ENCODE measurements around the gene CCDC157.

DNA sequence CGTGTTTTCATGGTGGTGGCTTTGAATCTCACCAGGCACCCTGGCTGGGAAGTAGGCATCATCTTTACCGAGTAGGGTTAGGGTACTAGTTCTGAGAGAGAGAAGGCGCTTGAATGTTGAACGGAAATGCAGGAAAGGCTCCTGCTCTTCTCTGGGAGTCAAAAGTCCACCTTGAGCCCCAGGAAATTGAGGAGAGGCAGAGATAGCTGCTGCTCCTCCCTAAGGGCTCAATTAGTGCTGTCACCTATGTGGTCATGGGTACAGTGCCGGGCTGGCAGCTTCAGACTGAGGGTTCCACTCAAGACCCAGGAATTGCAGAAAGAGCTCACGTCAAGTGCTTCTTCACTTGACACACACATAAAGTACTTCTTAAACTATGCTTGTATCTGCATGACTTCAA is 1.7 kb downstream of the CCDC157 start:
- TF ChIP-seq, protein P1, sequence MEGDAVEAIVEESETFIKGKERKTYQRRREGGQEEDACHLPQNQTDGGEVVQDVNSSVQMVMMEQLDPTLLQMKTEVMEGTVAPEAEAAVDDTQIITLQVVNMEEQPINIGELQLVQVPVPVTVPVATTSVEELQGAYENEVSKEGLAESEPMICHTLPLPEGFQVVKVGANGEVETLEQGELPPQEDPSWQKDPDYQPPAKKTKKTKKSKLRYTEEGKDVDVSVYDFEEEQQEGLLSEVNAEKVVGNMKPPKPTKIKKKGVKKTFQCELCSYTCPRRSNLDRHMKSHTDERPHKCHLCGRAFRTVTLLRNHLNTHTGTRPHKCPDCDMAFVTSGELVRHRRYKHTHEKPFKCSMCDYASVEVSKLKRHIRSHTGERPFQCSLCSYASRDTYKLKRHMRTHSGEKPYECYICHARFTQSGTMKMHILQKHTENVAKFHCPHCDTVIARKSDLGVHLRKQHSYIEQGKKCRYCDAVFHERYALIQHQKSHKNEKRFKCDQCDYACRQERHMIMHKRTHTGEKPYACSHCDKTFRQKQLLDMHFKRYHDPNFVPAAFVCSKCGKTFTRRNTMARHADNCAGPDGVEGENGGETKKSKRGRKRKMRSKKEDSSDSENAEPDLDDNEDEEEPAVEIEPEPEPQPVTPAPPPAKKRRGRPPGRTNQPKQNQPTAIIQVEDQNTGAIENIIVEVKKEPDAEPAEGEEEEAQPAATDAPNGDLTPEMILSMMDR (IDR thresholded peaks at IDR 0.05; ENCODE audit: low read length) = no peak
- no peak for TF ChIP-seq EZH2 (IDR thresholded peaks at IDR 0.05; ENCODE audit: borderline replicate concordance, low read length)
